Activated CD4-positive, alpha-beta T cell treated with anti-CD3 and anti-CD28 coated beads for 36 hours (primary cell): ENCODE measurements around the gene MAU2. TPM values are rescaled to one million over a fixed set of nuclear protein-coding genes. Genes with fewer than 3 reads are reported as not detected.
A peak's percentile ranks its signal among the peaks of the same experiment; 100 is the strongest.

Experiments
- ATAC-seq: fragments of 200-7000 bp; cut with Tn5 transposase; one replicate; pipeline ENCODE4 v1.10.0; 2021; ENCODE audit warnings: mild to moderate bottlenecking, moderate library complexity
- CTCF ChIA-PET: fragments of 350-600 bp; sonication (Branson Sonifier 250); formaldehyde crosslinking; loops from one replicate; lab custom pipeline; 2021; ENCODE audit warnings: antibody characterized with exemption; lab: Charles Lee
- POLR2A ChIA-PET: fragments of 350-600 bp; sonication (Branson Sonifier 250); formaldehyde crosslinking; loops from one replicate; lab custom pipeline; 2021; ENCODE audit warnings: antibody characterized with exemption, inconsistent platforms; lab: Charles Lee
- DNase-seq: peaks from one replicate; pipeline ENCODE4 v3.0.0-alpha.2; 2020
- H3K27ac Mint-ChIP-seq: one replicate; pipeline ENCODE4 v1.8.0; 2021; ENCODE audit warnings: mixed read lengths
- H3K27me3 Mint-ChIP-seq: one replicate; pipeline ENCODE4 v1.8.0; 2021; ENCODE audit warnings: mixed read lengths
- H3K36me3 Mint-ChIP-seq: one replicate; pipeline ENCODE4 v1.8.0; 2021; ENCODE audit warnings: low read depth, mixed read lengths
- H3K4me1 Mint-ChIP-seq: one replicate; pipeline ENCODE4 v1.8.0; 2021; ENCODE audit warnings: mixed read lengths
- H3K4me3 Mint-ChIP-seq: one replicate; pipeline ENCODE4 v1.8.0; 2021; ENCODE audit warnings: mild to moderate bottlenecking, moderate library complexity, mixed read lengths
- H3K9me3 Mint-ChIP-seq: one replicate; pipeline ENCODE4 v1.8.0; 2021; ENCODE audit warnings: low read depth, mixed read lengths
- intact Hi-C, 2 experiments: fragments of 100-400 bp; cut with DNase I in 1 of 2; cut with micrococcal nuclease in 1 of 2; formaldehyde crosslinking; loops; one replicate each; pipeline versions ENCODE4 v1.14.2 to v1.15.1; 2022 to 2024; cut with DNase I, micrococcal nuclease
- total RNA-seq, 2 experiments: library from RNA; stranded (reverse); gene quantifications; one replicate each; pipeline ENCODE4 v1.2.3, GENCODE V29; 2021

MAU2 gene
- total RNA-seq, 2 experiments from 2014 or later: 33.3 to 45.7 TPM

GRCh38 chr19:19335408-19336158 is 15.0 kb downstream of the MAU2 start:
- no peak for DNase-seq
- Mint-ChIP-seq H3K4me3 (no peak overlapping the region), H3K9me3 (no peaks in the 10 kb centered on the region), H3K27me3 (no peaks in the 10 kb centered on the region), H3K27ac (no peak overlapping the region), H3K4me1 (no peaks in the 10 kb centered on the region), H3K36me3 (peaks cover 23% of the 10 kb centered on the region)
- ChIA-PET CTCF (interaction anchor here (0.7 kb wide), 1 partner anchor 460 kb away, joined by 3 read pairs; no protein-coding TSS in a partner anchor), POLR2A (no interaction called here)
- ATAC-seq: no peak
- intact Hi-C loops: no loop called here

GRCh38 chr19:19336597-19336996 is 16.0 kb downstream of the MAU2 start:
- Mint-ChIP-seq H3K4me1 (no peaks in the 10 kb centered on the region), H3K36me3 (peaks cover 23% of the 10 kb centered on the region), H3K27me3 (no peaks in the 10 kb centered on the region), H3K9me3 (no peaks in the 10 kb centered on the region), H3K27ac (no peak overlapping the region), H3K4me3 (no peak overlapping the region)
- ATAC-seq (no peak), DNase-seq (no peak)
- CTCF ChIA-PET: no interaction called here
- intact Hi-C loops: no loop called here
- POLR2A ChIA-PET: no interaction called here

GRCh38 chr19:19337120-19337519 is 16.5 kb downstream of the MAU2 start:
- ChIA-PET CTCF (no interaction called here), POLR2A (no interaction called here)
- no peaks in the 10 kb centered on the region for H3K4me1 Mint-ChIP-seq

GRCh38 chr19:19338082-19338481 is 17.5 kb downstream of the MAU2 start:
- ATAC-seq: no peak
- H3K27me3 Mint-ChIP-seq: no peaks in the 10 kb centered on the region
- no peak overlapping the region for H3K4me3 Mint-ChIP-seq
- no peaks in the 10 kb centered on the region for H3K9me3 Mint-ChIP-seq
- intact Hi-C loops: no loop called here
- ChIA-PET CTCF (no interaction called here), POLR2A (interaction anchor here (0.9 kb wide), 1 partner anchor 13 kb away, joined by 3 read pairs; no protein-coding TSS in a partner anchor)
- peaks cover 26% of the 10 kb centered on the region for H3K36me3 Mint-ChIP-seq
- no peak overlapping the region for H3K27ac Mint-ChIP-seq
- H3K4me1 Mint-ChIP-seq: no peaks in the 10 kb centered on the region
- no peak for DNase-seq

More at GRCh38 chr19:19337120-19337519, 16.5 kb downstream of the MAU2 start:
- DNase-seq (no peak), ATAC-seq (no peak)
- intact Hi-C loops: no loop called here
- H3K36me3 Mint-ChIP-seq: peaks cover 23% of the 10 kb centered on the region
- H3K9me3 Mint-ChIP-seq: no peaks in the 10 kb centered on the region
- no peak overlapping the region for H3K4me3 Mint-ChIP-seq
- no peak overlapping the region for H3K27ac Mint-ChIP-seq
- no peaks in the 10 kb centered on the region for H3K27me3 Mint-ChIP-seq

- ATAC-seq: no peak
- intact Hi-C loops: no loop called here
- no peak overlapping the region for H3K4me3 Mint-ChIP-seq
- ChIA-PET POLR2A (interaction anchor here (0.5 kb wide), 1 partner anchor 138 kb away, joined by 4 read pairs; the partner anchor contains the start of gene NR2C2AP), CTCF (no interaction called here)
- no peaks in the 10 kb centered on the region for H3K4me1 Mint-ChIP-seq
- H3K9me3 Mint-ChIP-seq: no peaks in the 10 kb centered on the region
- no peak for DNase-seq
- no peaks in the 10 kb centered on the region for H3K27me3 Mint-ChIP-seq
- H3K36me3 Mint-ChIP-seq: peaks cover 27% of the 10 kb centered on the region
- H3K27ac Mint-ChIP-seq: no peak overlapping the region
Observed at GRCh38 chr19:19341026-19341425, 20.4 kb downstream of the MAU2 start.

- ATAC-seq (peak; percentile 19), DNase-seq (peak; percentile 32)
- ChIA-PET POLR2A (no interaction called here), CTCF (no interaction called here)
- Mint-ChIP-seq H3K27me3 (no peaks in the 10 kb centered on the region), H3K36me3 (peaks cover 30% of the 10 kb centered on the region), H3K4me3 (no peak overlapping the region), H3K27ac (no peak overlapping the region), H3K9me3 (no peaks in the 10 kb centered on the region), H3K4me1 (no peaks in the 10 kb centered on the region)
- intact Hi-C loops: no loop called here
Observed at GRCh38 chr19:19342086-19343015, 21.7 kb downstream of the MAU2 start.

GRCh38 chr19:19343016-19343362 is 22.4 kb downstream of the MAU2 start:
- H3K27ac Mint-ChIP-seq: no peak overlapping the region
- ATAC-seq (no peak), DNase-seq (no peak)
- no peaks in the 10 kb centered on the region for H3K9me3 Mint-ChIP-seq
- H3K4me1 Mint-ChIP-seq: no peaks in the 10 kb centered on the region
- intact Hi-C loops: no loop called here
- H3K36me3 Mint-ChIP-seq: peaks cover 29% of the 10 kb centered on the region
- POLR2A ChIA-PET: no interaction called here
- H3K27me3 Mint-ChIP-seq: no peaks in the 10 kb centered on the region
- H3K4me3 Mint-ChIP-seq: no peak overlapping the region
- CTCF ChIA-PET: interaction anchor here (0.7 kb wide), 1 partner anchor 188 kb away, joined by 3 read pairs; no protein-coding TSS in a partner anchor

GRCh38 chr19:19343762-19344161 is 23.1 kb downstream of the MAU2 start:
- POLR2A ChIA-PET: no interaction called here
- H3K4me3 Mint-ChIP-seq: no peak overlapping the region
- ATAC-seq (no peak), DNase-seq (no peak)
- H3K27me3 Mint-ChIP-seq: no peaks in the 10 kb centered on the region
- H3K36me3 Mint-ChIP-seq: peaks cover 24% of the 10 kb centered on the region
- no peaks in the 10 kb centered on the region for H3K9me3 Mint-ChIP-seq
- no peak overlapping the region for H3K27ac Mint-ChIP-seq
- no peaks in the 10 kb centered on the region for H3K4me1 Mint-ChIP-seq
- intact Hi-C loops: no loop called here
- CTCF ChIA-PET: no interaction called here

GRCh38 chr19:19345232-19345631 is 24.6 kb downstream of the MAU2 start:
- intact Hi-C loops: no loop called here
- CTCF ChIA-PET: no interaction called here
- Mint-ChIP-seq H3K4me3 (no peak overlapping the region), H3K36me3 (peaks cover 30% of the 10 kb centered on the region), H3K27ac (no peak overlapping the region), H3K9me3 (no peaks in the 10 kb centered on the region), H3K27me3 (no peaks in the 10 kb centered on the region), H3K4me1 (no peaks in the 10 kb centered on the region)
- ATAC-seq: no peak
- POLR2A ChIA-PET: no interaction called here
- DNase-seq: no peak

- H3K4me3 Mint-ChIP-seq: no peak overlapping the region
- ChIA-PET POLR2A (no interaction called here), CTCF (no interaction called here)
- DNase-seq (no peak), ATAC-seq (no peak)
- no peak overlapping the region for H3K27ac Mint-ChIP-seq
- intact Hi-C loops: no loop called here
- H3K4me1 Mint-ChIP-seq: no peaks in the 10 kb centered on the region
- H3K9me3 Mint-ChIP-seq: no peaks in the 10 kb centered on the region
- H3K27me3 Mint-ChIP-seq: no peaks in the 10 kb centered on the region
- peaks cover 30% of the 10 kb centered on the region for H3K36me3 Mint-ChIP-seq
Observed at GRCh38 chr19:19345970-19346369, 25.3 kb downstream of the MAU2 start.

- intact Hi-C loops: no loop called here
- no peak for DNase-seq
- ATAC-seq: no peak
- no peak overlapping the region for H3K27ac Mint-ChIP-seq
- no peaks in the 10 kb centered on the region for H3K9me3 Mint-ChIP-seq
- ChIA-PET CTCF (interaction anchor here (1.0 to 1.5 kb wide), 4 partner anchors 14 to 26 kb away, joined by 3 to 4 read pairs (median 4); no protein-coding TSS in a partner anchor), POLR2A (interaction anchor here (0.6 kb wide), 1 partner anchor 21 kb away, joined by 3 read pairs; no protein-coding TSS in a partner anchor)
- H3K36me3 Mint-ChIP-seq: peaks cover 34% of the 10 kb centered on the region
- no peak overlapping the region for H3K4me3 Mint-ChIP-seq
- H3K4me1 Mint-ChIP-seq: no peaks in the 10 kb centered on the region
- H3K27me3 Mint-ChIP-seq: no peaks in the 10 kb centered on the region
Observed at GRCh38 chr19:19347401-19348110, 26.9 kb downstream of the MAU2 start.
